Stomach (tissue), 9 donors: ENCODE measurements around the gene OAF. TPM values are rescaled to one million over a fixed set of nuclear protein-coding genes. Genes with fewer than 3 reads are reported as not detected.
"Not testable (repeated sequence)": the region's sequence is repeated elsewhere in the genome, so short reads cannot be mapped to it uniquely, and the experiment has no call there.

Source experiments
- DNase-seq, 2 donors: peaks; one replicate each; pipeline versions ENCODE4 v3.0.0 to v3.0.0-alpha.2; 2013 to 2019
- H3K27ac ChIP-seq, 5 donors: fragments of 200-600 bp in 4 of 5; sonication (generic) in 4 of 5; one replicate each; pipeline ENCODE4 v1.5.1; 2013 to 2019; ENCODE audit warnings: mild to moderate bottlenecking in 1 of 5, moderate library complexity in 1 of 5
- H3K27me3 ChIP-seq, 3 donors: fragments of 200-600 bp; sonication (generic); one replicate each; pipeline ENCODE4 v1.5.1; 2017 to 2019; ENCODE audit warnings: mixed run types in 1 of 3
- H3K36me3 ChIP-seq, 4 donors: fragments of 200-600 bp; sonication (generic); 1 replicate in 3 of 4; 2 replicates in 1 of 4; pipeline ENCODE4 v1.5.1; 2016 to 2019
- H3K4me1 ChIP-seq, 4 donors: fragments of 200-600 bp; sonication (generic); one replicate each; pipeline ENCODE4 v1.5.1; 2016 to 2019
- H3K4me3 ChIP-seq, 4 donors: fragments of 200-600 bp; sonication (generic) in 3 of 4; one replicate each; pipeline ENCODE4 v1.5.1; 2016 to 2019; ENCODE audit warnings: mild to moderate bottlenecking in 1 of 4
- H3K9me3 ChIP-seq, 4 donors: fragments of 200-600 bp; sonication (generic); one replicate each; pipeline ENCODE4 v1.5.1; 2016 to 2019
- CTCF ChIP-seq, 7 experiments: fragments of 450-650 bp in 4 of 7; fragments of 200-600 bp in 3 of 7; sonication (generic) in 3 of 7; IDR thresholded peaks; one replicate each; pipeline ENCODE4 v1.5.1; 2016 to 2019; ENCODE audit warnings: antibody characterized with exemption in 7 of 7, control low read depth in 2 of 7, mild to moderate bottlenecking in 1 of 7
- EP300 ChIP-seq: sonication (generic); formaldehyde crosslinking; IDR thresholded peaks from one replicate; pipeline ENCODE4 v1.6.1; 2017; ENCODE audit warnings: antibody characterized with exemption
- POLR2A ChIP-seq, 4 donors: fragments of 450-650 bp; IDR thresholded peaks; one replicate each; pipeline ENCODE4 v1.6.1; 2016; ENCODE audit warnings: antibody characterized with exemption in 4 of 4, control low read depth in 2 of 4, mild to moderate bottlenecking in 1 of 4, moderate library complexity in 1 of 4
- POLR2AphosphoS5 ChIP-seq, 3 donors: sonication (generic); formaldehyde crosslinking; IDR thresholded peaks; one replicate each; pipeline ENCODE4 v1.6.1; 2016; ENCODE audit warnings: antibody characterized with exemption in 3 of 3
- WGBS, 5 donors: extraction: QIAGEN DNeasy Blood & Tissue Kit in 3 of 5; methylation state at CpG; one replicate each; pipeline versions ENCODE4 v1.1.5 to v1.1.7; 2013 to 2018; 5-methylcytosine and 5-hydroxymethylcytosine counted together
- intact Hi-C: fragments of 100-400 bp; cut with DNase I; formaldehyde crosslinking; loops from one replicate; pipeline ENCODE4 v1.15.1; 2023; ENCODE audit warnings: low total_unique reads
- polyA plus RNA-seq, 3 donors: library from polyadenylated mRNA; stranded (reverse); fragments of 200-250 nt; gene quantifications; one replicate each; pipeline ENCODE4 v1.2.3, GENCODE V29; 2013
- total RNA-seq, 5 donors: library from RNA; depleted of rRNA; stranded (reverse); fragments of >200 nt; gene quantifications; one replicate each; pipeline versions ENCODE4 v1.1.0 to v1.2.3, GENCODE V29; 2014 to 2016
- donor health status: healthy with polysubstance abuse.
- donor health status: Bipolar disorder and iron deficiency.
- donor health status: healthy.

The OAF gene
- total and polyA plus RNA-seq, 8 donors, result 17.1 to 380 (median 30.4) TPM

GRCh38 chr11:120271672-120272071 lies 60.8 kb downstream of the OAF start:
- H3K4me1 ChIP-seq, result no peaks in the 10 kb centered on the region
- H3K4me3 ChIP-seq, result no peak overlapping the region
- H3K36me3 ChIP-seq, result no peaks in the 10 kb centered on the region
- TF ChIP-seq CTCF (IDR thresholded peaks at IDR 0.05) (no peak), POLR2A (IDR thresholded peaks at IDR 0.05) (no peak), POLR2AphosphoS5 (IDR thresholded peaks at IDR 0.05) (no peak), EP300 (no peak)
- no peak for DNase-seq
- H3K27ac ChIP-seq, result no peak overlapping the region
- intact Hi-C loops, result no loop called here
- WGBS, 5 donors, result 76 to 93% (median 85%) methylated on average over 5 of the region's 5 CpGs
- H3K9me3 ChIP-seq, result no peaks in the 10 kb centered on the region
- peaks cover 0 to 29% (median 0%) of the 10 kb centered on the region in 3 donors for H3K27me3 ChIP-seq

GRCh38 chr11:120272303-120272702 lies 61.5 kb downstream of the OAF start:
- no peaks in the 10 kb centered on the region for H3K36me3 ChIP-seq
- no peak overlapping the region for H3K27ac ChIP-seq
- 84 to 93% (median 86%) methylated on average over 2 of the region's 2 CpGs for WGBS, 5 donors
- TF ChIP-seq POLR2A (IDR thresholded peaks at IDR 0.05) (no peak), POLR2AphosphoS5 (IDR thresholded peaks at IDR 0.05) (no peak)
- H3K27me3 ChIP-seq, result peaks cover 0 to 23% (median 0%) of the 10 kb centered on the region in 3 donors
- no peak for DNase-seq
- H3K4me3 ChIP-seq, result no peak overlapping the region
- no peaks in the 10 kb centered on the region for H3K9me3 ChIP-seq
- intact Hi-C loops, result no loop called here
- H3K4me1 ChIP-seq, result no peaks in the 10 kb centered on the region

- TF ChIP-seq POLR2A (IDR thresholded peaks at IDR 0.05), result no peak
- TF ChIP-seq EP300, result no peak
- no peak for TF ChIP-seq POLR2AphosphoS5 (IDR thresholded peaks at IDR 0.05)
- TF ChIP-seq CTCF (IDR thresholded peaks at IDR 0.05), result no peak
- H3K4me3 ChIP-seq, result no peak overlapping the region
Observed at GRCh38 chr11:120273432-120273831, 62.6 kb downstream of the OAF start.

GRCh38 chr11:120273956-120274355 lies 63.1 kb downstream of the OAF start:
- DNase-seq, intact Hi-C loops, H3K9me3 ChIP-seq, H3K27me3 ChIP-seq, H3K4me1 ChIP-seq, H3K4me3 ChIP-seq, H3K27ac ChIP-seq, H3K36me3 ChIP-seq: not testable (repeated sequence)
- 88 to 100% (median 95%) methylated on average over 2 of the region's 2 CpGs for WGBS, 5 donors

More at GRCh38 chr11:120273432-120273831, 62.6 kb downstream of the OAF start:
- Histone ChIP-seq H3K27ac (no peak overlapping the region), H3K4me1 (no peaks in the 10 kb centered on the region), H3K36me3 (no peaks in the 10 kb centered on the region), H3K27me3 (peaks cover 0 to 13% (median 0%) of the 10 kb centered on the region in 3 donors), H3K9me3 (no peaks in the 10 kb centered on the region)
- 71 to 96% (median 90%) methylated on average over 2 of the region's 2 CpGs for WGBS, 5 donors
- intact Hi-C loops, result no loop called here
- no peak for DNase-seq

- H3K4me3 ChIP-seq, result no peak overlapping the region
- no peak overlapping the region for H3K27ac ChIP-seq
- DNase-seq, result no peak
- H3K36me3 ChIP-seq, result no peaks in the 10 kb centered on the region
- peaks cover 0 to 6% (median 0%) of the 10 kb centered on the region in 4 donors for H3K4me1 ChIP-seq
- WGBS, 5 donors, result 59 to 74% (median 68%) methylated on average over 5 of the region's 5 CpGs
- TF ChIP-seq CTCF (IDR thresholded peaks at IDR 0.05) (no peak), POLR2A (IDR thresholded peaks at IDR 0.05) (no peak), EP300 (no peak), POLR2AphosphoS5 (IDR thresholded peaks at IDR 0.05) (no peak)
- no peaks in the 10 kb centered on the region for H3K9me3 ChIP-seq
- H3K27me3 ChIP-seq, result no peaks in the 10 kb centered on the region
- intact Hi-C loops, result no loop called here
Observed at GRCh38 chr11:120279502-120279901, 68.7 kb downstream of the OAF start.

Other genes starting within 250 kb of the OAF start
- 10 to 100 TPM in 1 of 5 donors, 1 to 10 TPM in 2, not detected in 2; 2.0 to 57.8 (median 2.3) TPM for gene TRIM29, start 72.9 kb upstream of the OAF start, total RNA-seq
- gene TRIM29, start 72.9 kb upstream of the OAF start, polyA plus RNA-seq, result 100 to 1,000 TPM in 1 of 3 donors, 1 to 10 TPM in 2; 1.4 to 287 (median 1.7) TPM
- gene POU2F3, start 29.1 kb downstream of the OAF start, total RNA-seq, result 1 to 10 TPM in 2 of 5 donors, under 1 TPM in 1, not detected in 2; 0.18 to 1.9 (median 1.3) TPM
- 1 to 10 TPM in 2 of 3 donors, under 1 TPM in 1; 0.75 to 1.5 (median 1.3) TPM for gene POU2F3, start 29.1 kb downstream of the OAF start, polyA plus RNA-seq
- 10 to 100 TPM in 1 of 5 donors, 1 to 10 TPM in 2, under 1 TPM in 1, not detected in 1; 0.58 to 81.2 (median 6.3) TPM for gene TLCD5, start 114.3 kb downstream of the OAF start, total RNA-seq
- 1 to 10 TPM in 1 of 3 donors, under 1 TPM in 2; 0.76 to 1.8 (median 0.93) TPM for gene TLCD5, start 114.3 kb downstream of the OAF start, polyA plus RNA-seq
- 100 to 1,000 TPM in 2 of 5 donors, 10 to 100 TPM in 3; 30.4 to 186 (median 97.7) TPM for gene ARHGEF12, start 125.4 kb downstream of the OAF start, total RNA-seq
- gene ARHGEF12, start 125.4 kb downstream of the OAF start, polyA plus RNA-seq, result 10 to 100 TPM; 11.5 to 23.5 (median 21.2) TPM